CD4-positive, alpha-beta T cell treated with Interleukin-2 at 100 ng/mL for 4 hours (primary cell): Measurements from ENCODE around the gene CECR2.

Source experiments
- DNase-seq: peaks from one replicate; pipeline ENCODE4 v3.0.0-alpha.2; 2020; ENCODE audit warnings: low spot score

CECR2 gene

GRCh38 chr22:17460895-17461294 lies 91.6 kb downstream of the CECR2 start:
- no peak for DNase-seq

GRCh38 chr22:17470880-17471500 lies 101.7 kb downstream of the CECR2 start:
- no peak for DNase-seq

GRCh38 chr22:17471886-17472535 lies 102.8 kb downstream of the CECR2 start:
- no peak for DNase-seq

- no peak for DNase-seq
Observed at GRCh38 chr22:17472932-17473331, 103.7 kb downstream of the CECR2 start.

GRCh38 chr22:17475318-17476230 lies 106.3 kb downstream of the CECR2 start:
- no peak for DNase-seq

- no peak for DNase-seq
Observed at GRCh38 chr22:17476838-17477237, 107.6 kb downstream of the CECR2 start.

- DNase-seq = no peak
Observed at GRCh38 chr22:17477391-17477833, 108.2 kb downstream of the CECR2 start.

GRCh38 chr22:17479135-17479534 lies 109.9 kb downstream of the CECR2 start:
- no peak for DNase-seq

- DNase-seq = no peak
Observed at GRCh38 chr22:17481424-17481823, 112.2 kb downstream of the CECR2 start.

GRCh38 chr22:17483688-17484372 lies 114.6 kb downstream of the CECR2 start:
- DNase-seq = no peak

- no peak for DNase-seq
Observed at GRCh38 chr22:17484608-17485007, 115.3 kb downstream of the CECR2 start.

- DNase-seq = no peak
Observed at GRCh38 chr22:17486313-17486712, 117.1 kb downstream of the CECR2 start.

GRCh38 chr22:17486719-17487118 lies 117.5 kb downstream of the CECR2 start:
- DNase-seq = no peak

GRCh38 chr22:17489101-17489500 lies 119.8 kb downstream of the CECR2 start:
- no peak for DNase-seq

- no peak for DNase-seq
Observed at GRCh38 chr22:17491090-17491640, 121.9 kb downstream of the CECR2 start.

- no peak for DNase-seq
Observed at GRCh38 chr22:17492247-17492646, 123.0 kb downstream of the CECR2 start.

GRCh38 chr22:17493419-17493981 lies 124.2 kb downstream of the CECR2 start:
- no peak for DNase-seq

- DNase-seq = no peak
Observed at GRCh38 chr22:17496841-17497240, 127.6 kb downstream of the CECR2 start.

- peak; percentile 67 for DNase-seq
Observed at GRCh38 chr22:17501679-17502285, 132.5 kb downstream of the CECR2 start.

- no peak for DNase-seq
Observed at GRCh38 chr22:17508110-17508509, 138.8 kb downstream of the CECR2 start.

GRCh38 chr22:17512960-17513359 lies 143.7 kb downstream of the CECR2 start:
- no peak for DNase-seq
